ENCODE results near the gene BCAN. TPM values are rescaled to one million over a fixed set of nuclear protein-coding genes. Genes with fewer than 3 reads are reported as not detected.
A peak's percentile ranks its signal among the peaks of the same experiment; 100 is the strongest.

The BCAN gene
- total RNA-seq, 2 experiments from 2014 or later: not detected

DNA sequence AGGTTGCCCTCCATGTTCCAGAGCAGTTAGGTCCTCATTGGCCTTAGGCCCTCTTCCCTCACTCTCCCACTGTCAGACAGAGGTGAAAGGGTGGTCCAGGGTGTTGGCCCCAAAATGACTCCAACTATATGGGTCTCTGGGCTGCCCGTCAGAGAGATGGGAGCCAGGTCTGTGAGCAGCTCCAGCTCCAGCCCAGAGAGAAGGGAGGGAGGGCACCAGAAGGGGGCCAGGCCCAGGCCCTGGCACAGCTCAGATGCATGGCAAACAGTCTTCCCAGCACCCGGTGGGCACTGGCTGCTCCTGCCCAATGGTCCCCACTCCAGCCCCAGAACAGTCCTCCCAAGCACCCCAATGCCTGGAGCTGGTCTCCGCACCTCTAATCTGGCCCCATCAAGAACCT is 2.2 kb downstream of the BCAN start:
- no peaks in the 10 kb centered on the region for H3K36me3 Mint-ChIP-seq (ENCODE audit: low read depth)
- H3K27ac Mint-ChIP-seq: no peak overlapping the region
- peaks cover 22% of the 10 kb centered on the region for H3K4me1 Mint-ChIP-seq
- H3K4me3 Mint-ChIP-seq: no peak overlapping the region
- intact Hi-C loops (cut with DNase I, micrococcal nuclease): no loop called here
- ATAC-seq (no peak), DNase-seq (no peak)
- ChIA-PET POLR2A (no interaction called here), CTCF (interaction anchor here (0.6 to 2.6 kb wide), 12 partner anchors 12 to 45 kb away, joined by 3 to 14 read pairs (median 7); no protein-coding TSS in a partner anchor)
- H3K9me3 Mint-ChIP-seq (ENCODE audit: low read depth): no peaks in the 10 kb centered on the region
- peaks cover 80% of the 10 kb centered on the region for H3K27me3 Mint-ChIP-seq

- intact Hi-C loops (cut with DNase I, micrococcal nuclease): no loop called here
- CTCF ChIA-PET: interaction anchor here (0.6 to 2.6 kb wide), 10 partner anchors 11 to 45 kb away, joined by 3 to 14 read pairs (median 7); no protein-coding TSS in a partner anchor
- POLR2A ChIA-PET: no interaction called here
- Mint-ChIP-seq H3K9me3 (ENCODE audit: low read depth) (no peaks in the 10 kb centered on the region), H3K4me3 (no peak overlapping the region), H3K27me3 (peaks cover 75% of the 10 kb centered on the region), H3K27ac (no peak overlapping the region), H3K4me1 (peaks cover 22% of the 10 kb centered on the region), H3K36me3 (ENCODE audit: low read depth) (no peaks in the 10 kb centered on the region)
- no peak for ATAC-seq
- DNase-seq: no peak
These were observed 2.7 kb downstream of the BCAN start for GRCh38 chr1:156644640-156645039.

GRCh38 chr1:156645056-156645455 is 3.1 kb downstream of the BCAN start:
- POLR2A ChIA-PET: no interaction called here

GRCh38 chr1:156645666-156646065 is 3.7 kb downstream of the BCAN start:
- DNase-seq (no peak), ATAC-seq (no peak)
- Mint-ChIP-seq H3K9me3 (ENCODE audit: low read depth) (no peaks in the 10 kb centered on the region), H3K27me3 (peaks cover 71% of the 10 kb centered on the region), H3K36me3 (ENCODE audit: low read depth) (no peaks in the 10 kb centered on the region), H3K27ac (no peak overlapping the region), H3K4me3 (no peak overlapping the region), H3K4me1 (peaks cover 22% of the 10 kb centered on the region)
- intact Hi-C loops (cut with DNase I, micrococcal nuclease): no loop called here
- ChIA-PET CTCF (interaction anchor here (0.6 to 1.6 kb wide), 6 partner anchors 9 to 81 kb away, joined by 3 to 4 read pairs (median 3); no protein-coding TSS in a partner anchor), POLR2A (no interaction called here)

More at GRCh38 chr1:156645056-156645455, 3.1 kb downstream of the BCAN start:
- H3K27me3 Mint-ChIP-seq: peaks cover 71% of the 10 kb centered on the region
- no peak overlapping the region for H3K4me3 Mint-ChIP-seq
- CTCF ChIA-PET: interaction anchor here (0.7 to 1.6 kb wide), 4 partner anchors 10 to 81 kb away, joined by 3 to 4 read pairs (median 3); no protein-coding TSS in a partner anchor
- H3K9me3 Mint-ChIP-seq (ENCODE audit: low read depth): no peaks in the 10 kb centered on the region
- H3K4me1 Mint-ChIP-seq: peaks cover 22% of the 10 kb centered on the region
- DNase-seq: no peak
- no peaks in the 10 kb centered on the region for H3K36me3 Mint-ChIP-seq (ENCODE audit: low read depth)
- no peak overlapping the region for H3K27ac Mint-ChIP-seq
- no peak for ATAC-seq
- intact Hi-C loops (cut with DNase I, micrococcal nuclease): no loop called here

DNA sequence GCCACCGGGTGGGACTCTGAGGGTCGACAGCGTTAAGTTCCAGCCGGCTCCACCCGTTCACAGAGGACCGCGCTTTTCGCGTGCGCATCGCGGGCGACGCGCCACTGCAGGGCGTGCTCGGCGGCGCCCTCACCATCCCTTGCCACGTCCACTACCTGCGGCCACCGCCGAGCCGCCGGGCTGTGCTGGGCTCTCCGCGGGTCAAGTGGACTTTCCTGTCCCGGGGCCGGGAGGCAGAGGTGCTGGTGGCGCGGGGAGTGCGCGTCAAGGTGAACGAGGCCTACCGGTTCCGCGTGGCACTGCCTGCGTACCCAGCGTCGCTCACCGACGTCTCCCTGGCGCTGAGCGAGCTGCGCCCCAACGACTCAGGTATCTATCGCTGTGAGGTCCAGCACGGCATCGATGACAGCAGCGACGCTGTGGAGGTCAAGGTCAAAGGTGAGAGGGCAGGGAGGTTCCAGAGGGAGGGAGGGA is 4.9 kb downstream of the BCAN start:
- DNase-seq (no peak), ATAC-seq (no peak)
- H3K36me3 Mint-ChIP-seq (ENCODE audit: low read depth): no peaks in the 10 kb centered on the region
- POLR2A ChIA-PET: no interaction called here
- H3K4me1 Mint-ChIP-seq: peaks cover 14% of the 10 kb centered on the region
- intact Hi-C loops (cut with DNase I, micrococcal nuclease): no loop called here
- no peak overlapping the region for H3K4me3 Mint-ChIP-seq
- H3K27me3 Mint-ChIP-seq: peaks cover 64% of the 10 kb centered on the region
- no peaks in the 10 kb centered on the region for H3K9me3 Mint-ChIP-seq (ENCODE audit: low read depth)
- CTCF ChIA-PET: interaction anchor here (0.5 to 1.6 kb wide), 4 partner anchors 10 to 80 kb away, joined by 3 to 4 read pairs (median 3); no protein-coding TSS in a partner anchor
- H3K27ac Mint-ChIP-seq: no peak overlapping the region

- Mint-ChIP-seq H3K4me3 (no peak overlapping the region), H3K4me1 (peaks cover 12% of the 10 kb centered on the region), H3K27me3 (peaks cover 66% of the 10 kb centered on the region), H3K9me3 (ENCODE audit: low read depth) (no peaks in the 10 kb centered on the region), H3K27ac (no peak overlapping the region), H3K36me3 (ENCODE audit: low read depth) (no peaks in the 10 kb centered on the region)
- CTCF ChIA-PET: interaction anchor here (2.4 to 2.7 kb wide), 2 partner anchors 12 to 42 kb away, joined by 7 to 8 read pairs; no protein-coding TSS in a partner anchor
- ATAC-seq (no peak), DNase-seq (no peak)
- intact Hi-C loops (cut with DNase I, micrococcal nuclease): no loop called here
- POLR2A ChIA-PET: no interaction called here
These were observed 5.4 kb downstream of the BCAN start for GRCh38 chr1:156647351-156647750.

- Mint-ChIP-seq H3K27me3 (peaks cover 62% of the 10 kb centered on the region), H3K4me1 (peaks cover 4% of the 10 kb centered on the region), H3K9me3 (ENCODE audit: low read depth) (no peaks in the 10 kb centered on the region), H3K27ac (no peak overlapping the region), H3K36me3 (ENCODE audit: low read depth) (no peaks in the 10 kb centered on the region), H3K4me3 (no peak overlapping the region)
- POLR2A ChIA-PET: interaction anchor here (0.9 kb wide), 1 partner anchor 263 kb away, joined by 3 read pairs; no protein-coding TSS in a partner anchor
- CTCF ChIA-PET: interaction anchor here (0.5 to 2.9 kb wide), 12 partner anchors 10 to 242 kb away, joined by 3 to 13 read pairs (median 5); partner anchors contain the start of gene HAPLN2
- intact Hi-C loops (cut with DNase I, micrococcal nuclease): no loop called here
- DNase-seq (no peak), ATAC-seq (no peak)
These were observed 6.6 kb downstream of the BCAN start for GRCh38 chr1:156648496-156648895.

DNA sequence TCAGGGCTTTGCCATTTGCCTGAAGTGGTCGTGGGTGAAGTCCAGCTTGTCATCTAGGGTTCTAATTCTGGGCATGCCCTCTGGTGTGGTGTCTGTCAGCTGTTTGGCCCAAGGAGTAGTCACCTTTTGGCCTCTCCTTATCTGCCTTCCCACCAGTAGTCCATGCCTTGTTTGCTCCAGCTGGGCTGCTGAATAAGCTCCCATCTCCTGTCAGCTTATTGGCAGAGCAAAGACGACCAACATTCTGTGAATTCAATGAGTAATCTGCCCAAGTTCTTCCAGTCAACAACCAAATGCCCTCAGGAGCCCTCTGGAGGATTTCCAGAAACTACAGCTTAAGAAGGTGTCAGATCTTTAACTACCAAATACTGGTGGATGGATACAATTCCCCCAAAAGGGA is 7.0 kb downstream of the BCAN start:
- ATAC-seq: no peak
- DNase-seq: no peak
- Mint-ChIP-seq H3K4me1 (no peaks in the 10 kb centered on the region), H3K36me3 (ENCODE audit: low read depth) (no peaks in the 10 kb centered on the region), H3K27ac (no peak overlapping the region), H3K4me3 (no peak overlapping the region), H3K9me3 (ENCODE audit: low read depth) (no peaks in the 10 kb centered on the region), H3K27me3 (peaks cover 63% of the 10 kb centered on the region)
- ChIA-PET CTCF (interaction anchor here (0.5 to 2.9 kb wide), 11 partner anchors 9 to 242 kb away, joined by 3 to 13 read pairs (median 7); partner anchors contain the start of gene HAPLN2), POLR2A (interaction anchor here (0.9 kb wide), 1 partner anchor 264 kb away, joined by 3 read pairs; no protein-coding TSS in a partner anchor)
- intact Hi-C loops (cut with DNase I, micrococcal nuclease): no loop called here

- Mint-ChIP-seq H3K27ac (no peak overlapping the region), H3K27me3 (peaks cover 67% of the 10 kb centered on the region), H3K9me3 (ENCODE audit: low read depth) (no peaks in the 10 kb centered on the region), H3K36me3 (ENCODE audit: low read depth) (no peaks in the 10 kb centered on the region), H3K4me3 (no peak overlapping the region), H3K4me1 (peaks cover 10% of the 10 kb centered on the region)
- intact Hi-C loops (cut with DNase I, micrococcal nuclease): no loop called here
- POLR2A ChIA-PET: no interaction called here
- CTCF ChIA-PET: interaction anchor here (0.7 to 1.1 kb wide), 2 partner anchors 28 to 64 kb away, joined by 3 to 4 read pairs; no protein-coding TSS in a partner anchor
- DNase-seq: peak; percentile 49
- peak; percentile 40 for ATAC-seq
These were observed 10.4 kb downstream of the BCAN start for GRCh38 chr1:156652131-156652991.

- Mint-ChIP-seq H3K27me3 (peaks cover 64% of the 10 kb centered on the region), H3K36me3 (ENCODE audit: low read depth) (no peaks in the 10 kb centered on the region), H3K4me1 (peaks cover 15% of the 10 kb centered on the region), H3K9me3 (ENCODE audit: low read depth) (no peaks in the 10 kb centered on the region), H3K4me3 (no peak overlapping the region), H3K27ac (no peak overlapping the region)
- intact Hi-C loops (cut with DNase I, micrococcal nuclease): no loop called here
- ChIA-PET POLR2A (no interaction called here), CTCF (interaction anchor here (0.7 to 1.1 kb wide), 3 partner anchors 29 to 73 kb away, joined by 3 to 4 read pairs (median 3); no protein-coding TSS in a partner anchor)
- ATAC-seq: no peak
- no peak for DNase-seq
These were observed 11.1 kb downstream of the BCAN start for GRCh38 chr1:156652992-156653355.

- H3K9me3 Mint-ChIP-seq (ENCODE audit: low read depth): no peaks in the 10 kb centered on the region
- H3K27me3 Mint-ChIP-seq: peaks cover 57% of the 10 kb centered on the region
- CTCF ChIA-PET: interaction anchor here (0.6 to 7.7 kb wide), 6 partner anchors 9 to 72 kb away, joined by 3 to 117 read pairs (median 4); no protein-coding TSS in a partner anchor
- DNase-seq: no peak
- H3K4me1 Mint-ChIP-seq: peaks cover 23% of the 10 kb centered on the region
- no peak overlapping the region for H3K27ac Mint-ChIP-seq
- H3K36me3 Mint-ChIP-seq (ENCODE audit: low read depth): no peaks in the 10 kb centered on the region
- ATAC-seq: no peak
- no peak overlapping the region for H3K4me3 Mint-ChIP-seq
- intact Hi-C loops (cut with DNase I, micrococcal nuclease): no loop called here
- POLR2A ChIA-PET: no interaction called here
These were observed 12.8 kb downstream of the BCAN start for GRCh38 chr1:156654700-156655099.

All from activated CD4-positive, alpha-beta T cell treated with anti-CD3 and anti-CD28 coated beads for 36 hours (primary cell).